Measurements from ENCODE around the gene TFAP2E. TPM values are rescaled to one million over a fixed set of nuclear protein-coding genes. Genes with fewer than 3 reads are reported as not detected.

TFAP2E gene
- total RNA-seq, 2 donors from 2014 or later, result 4.7 TPM; not detected in 1

DNA sequence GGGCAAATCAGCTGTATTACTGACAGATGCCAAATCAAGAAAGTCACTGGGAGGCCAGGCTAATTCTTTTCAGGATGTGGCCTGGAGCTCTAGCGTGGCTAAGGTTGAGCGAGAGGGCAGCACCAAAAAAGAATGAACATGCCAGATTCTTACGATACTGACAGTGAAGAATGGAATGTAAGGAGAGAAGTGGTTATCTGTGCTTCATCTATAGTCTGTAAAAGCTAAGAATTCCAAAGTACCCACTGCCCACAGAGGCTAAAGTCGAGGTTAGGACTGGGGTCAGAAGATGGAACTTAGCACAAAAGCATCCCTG, 32.7 kb downstream of the TFAP2E start:
- ATAC-seq (ENCODE audit: insufficient number of reproducible peaks, low FRiP score, low read depth) (no peak), DNase-seq (ENCODE audit: low spot score) (no peak)
- Histone ChIP-seq H3K27ac (no peak overlapping the region), H3K9me3 (no peaks in the 10 kb centered on the region), H3K4me3 (no peak overlapping the region), H3K36me3 (peaks cover 54% of the 10 kb centered on the region), H3K4me1 (ENCODE audit: control insufficient read depth in 1 of 2, low read depth in 2 of 2) (no peaks in the 10 kb centered on the region), H3K27me3 (replicated peaks; ENCODE audit: insufficient read depth) (no peaks in the 10 kb centered on the region)
- TF ChIP-seq, protein P1, sequence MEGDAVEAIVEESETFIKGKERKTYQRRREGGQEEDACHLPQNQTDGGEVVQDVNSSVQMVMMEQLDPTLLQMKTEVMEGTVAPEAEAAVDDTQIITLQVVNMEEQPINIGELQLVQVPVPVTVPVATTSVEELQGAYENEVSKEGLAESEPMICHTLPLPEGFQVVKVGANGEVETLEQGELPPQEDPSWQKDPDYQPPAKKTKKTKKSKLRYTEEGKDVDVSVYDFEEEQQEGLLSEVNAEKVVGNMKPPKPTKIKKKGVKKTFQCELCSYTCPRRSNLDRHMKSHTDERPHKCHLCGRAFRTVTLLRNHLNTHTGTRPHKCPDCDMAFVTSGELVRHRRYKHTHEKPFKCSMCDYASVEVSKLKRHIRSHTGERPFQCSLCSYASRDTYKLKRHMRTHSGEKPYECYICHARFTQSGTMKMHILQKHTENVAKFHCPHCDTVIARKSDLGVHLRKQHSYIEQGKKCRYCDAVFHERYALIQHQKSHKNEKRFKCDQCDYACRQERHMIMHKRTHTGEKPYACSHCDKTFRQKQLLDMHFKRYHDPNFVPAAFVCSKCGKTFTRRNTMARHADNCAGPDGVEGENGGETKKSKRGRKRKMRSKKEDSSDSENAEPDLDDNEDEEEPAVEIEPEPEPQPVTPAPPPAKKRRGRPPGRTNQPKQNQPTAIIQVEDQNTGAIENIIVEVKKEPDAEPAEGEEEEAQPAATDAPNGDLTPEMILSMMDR (IDR thresholded peaks at IDR 0.05), result no peak

DNA sequence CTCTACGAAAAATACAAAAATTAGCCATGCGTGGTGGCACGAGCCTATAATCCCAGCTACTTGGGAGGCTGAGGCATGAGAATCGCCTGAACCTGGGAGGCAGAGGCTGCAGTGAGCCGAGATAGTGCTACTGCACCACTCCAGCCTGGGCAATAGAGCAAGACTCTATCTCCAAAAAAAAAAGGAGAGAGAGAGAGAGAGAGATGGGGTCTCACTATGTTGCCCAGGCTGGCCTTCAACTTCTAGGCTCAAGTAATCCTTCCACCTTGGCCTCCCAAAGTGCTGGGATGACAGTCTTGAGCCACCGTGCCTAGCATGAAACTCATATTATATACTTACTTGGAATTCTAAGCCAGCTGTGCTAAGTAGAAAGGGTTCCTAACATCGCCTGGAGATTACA, 38.5 kb downstream of the TFAP2E start:
- Histone ChIP-seq H3K36me3 (peaks cover 19% of the 10 kb centered on the region), H3K9me3 (no peaks in the 10 kb centered on the region), H3K27ac (no peak overlapping the region), H3K4me3 (no peak overlapping the region), H3K27me3 (replicated peaks; ENCODE audit: insufficient read depth) (no peaks in the 10 kb centered on the region), H3K4me1 (ENCODE audit: control insufficient read depth in 1 of 2, low read depth in 2 of 2) (no peaks in the 10 kb centered on the region)
- no peak for ATAC-seq (ENCODE audit: insufficient number of reproducible peaks, low FRiP score, low read depth)
- TF ChIP-seq, protein P1 (IDR thresholded peaks at IDR 0.05), result no peak
- DNase-seq (ENCODE audit: low spot score), result no peak

DNA sequence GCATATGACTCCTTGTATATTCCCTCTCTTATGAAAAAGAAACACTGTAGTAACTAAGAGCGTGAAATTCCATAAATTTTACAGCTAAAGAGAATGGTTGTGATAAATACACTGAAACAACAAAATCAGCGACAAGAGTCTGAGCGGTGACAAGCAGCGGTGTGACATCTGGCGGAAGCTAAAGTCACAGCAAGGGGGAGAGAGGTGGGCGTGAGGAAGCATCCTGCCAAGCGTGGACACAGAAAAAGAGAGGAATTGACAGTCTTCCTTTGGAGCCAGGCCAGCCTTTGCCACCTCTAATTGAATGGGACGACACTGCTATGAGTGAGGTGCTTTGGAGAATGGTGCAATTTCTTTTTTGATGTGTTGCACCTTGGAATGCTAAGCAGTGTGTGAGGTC, 42.3 kb downstream of the TFAP2E start:
- TF ChIP-seq, protein P1 (IDR thresholded peaks at IDR 0.05), result no peak
- no peaks in the 10 kb centered on the region for H3K4me1 ChIP-seq (ENCODE audit: control insufficient read depth in 1 of 2, low read depth in 2 of 2)
- no peak overlapping the region for H3K4me3 ChIP-seq
- no peaks in the 10 kb centered on the region for H3K36me3 ChIP-seq
- DNase-seq (ENCODE audit: low spot score), result no peak
- H3K9me3 ChIP-seq, result no peaks in the 10 kb centered on the region
- H3K27me3 ChIP-seq (replicated peaks; ENCODE audit: insufficient read depth), result no peaks in the 10 kb centered on the region
- no peak for ATAC-seq (ENCODE audit: insufficient number of reproducible peaks, low FRiP score, low read depth)
- H3K27ac ChIP-seq, result no peak overlapping the region

DNA sequence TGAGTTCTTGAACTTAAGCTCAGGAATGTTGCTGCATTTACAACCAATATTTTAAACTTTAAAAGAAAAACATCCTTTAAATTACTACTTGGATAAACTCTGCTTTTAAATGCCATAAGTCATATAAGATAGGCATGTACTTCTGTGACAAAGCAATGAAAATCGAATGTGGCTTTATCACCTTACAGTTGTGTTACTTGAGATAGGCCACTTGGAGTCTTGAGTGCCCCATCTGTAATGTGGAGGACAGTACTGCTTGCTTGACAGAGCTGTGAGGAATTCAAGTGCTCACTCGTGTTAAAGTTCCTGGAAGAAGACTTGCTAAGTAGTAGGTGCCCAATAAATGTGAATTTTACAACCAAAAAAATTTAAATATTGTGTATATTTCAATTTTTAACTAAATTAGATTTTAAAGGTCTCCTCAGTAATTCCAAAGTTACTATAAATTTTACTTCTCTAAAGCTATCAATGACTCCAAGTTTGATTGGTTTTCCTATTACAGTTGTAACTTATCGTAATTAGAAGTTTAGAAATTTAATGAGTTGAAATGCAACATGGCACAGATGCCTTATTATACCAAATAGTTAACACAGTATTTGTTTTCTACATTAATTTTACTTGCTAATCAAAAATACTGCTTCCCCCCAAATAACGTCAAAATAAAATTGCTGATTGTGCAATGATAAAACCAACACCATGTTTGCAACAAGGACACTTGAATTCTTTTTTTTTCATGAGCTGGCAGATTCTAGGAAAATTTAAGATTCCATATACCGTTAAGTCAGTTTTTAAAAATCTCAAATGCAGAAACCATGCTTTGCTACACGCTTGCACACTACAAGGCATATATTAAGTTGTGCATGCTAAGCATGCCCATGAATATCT, 46.4 kb downstream of the TFAP2E start:
- no peaks in the 10 kb centered on the region for H3K4me1 ChIP-seq (ENCODE audit: control insufficient read depth in 1 of 2, low read depth in 2 of 2)
- TF ChIP-seq, protein P1 (IDR thresholded peaks at IDR 0.05), result no peak
- no peaks in the 10 kb centered on the region for H3K27me3 ChIP-seq (replicated peaks; ENCODE audit: insufficient read depth)
- peaks cover 3% of the 10 kb centered on the region for H3K36me3 ChIP-seq
- ATAC-seq (ENCODE audit: insufficient number of reproducible peaks, low FRiP score, low read depth) (no peak), DNase-seq (ENCODE audit: low spot score) (no peak)
- H3K4me3 ChIP-seq, result no peak overlapping the region
- no peak overlapping the region for H3K27ac ChIP-seq
- no peaks in the 10 kb centered on the region for H3K9me3 ChIP-seq

DNA sequence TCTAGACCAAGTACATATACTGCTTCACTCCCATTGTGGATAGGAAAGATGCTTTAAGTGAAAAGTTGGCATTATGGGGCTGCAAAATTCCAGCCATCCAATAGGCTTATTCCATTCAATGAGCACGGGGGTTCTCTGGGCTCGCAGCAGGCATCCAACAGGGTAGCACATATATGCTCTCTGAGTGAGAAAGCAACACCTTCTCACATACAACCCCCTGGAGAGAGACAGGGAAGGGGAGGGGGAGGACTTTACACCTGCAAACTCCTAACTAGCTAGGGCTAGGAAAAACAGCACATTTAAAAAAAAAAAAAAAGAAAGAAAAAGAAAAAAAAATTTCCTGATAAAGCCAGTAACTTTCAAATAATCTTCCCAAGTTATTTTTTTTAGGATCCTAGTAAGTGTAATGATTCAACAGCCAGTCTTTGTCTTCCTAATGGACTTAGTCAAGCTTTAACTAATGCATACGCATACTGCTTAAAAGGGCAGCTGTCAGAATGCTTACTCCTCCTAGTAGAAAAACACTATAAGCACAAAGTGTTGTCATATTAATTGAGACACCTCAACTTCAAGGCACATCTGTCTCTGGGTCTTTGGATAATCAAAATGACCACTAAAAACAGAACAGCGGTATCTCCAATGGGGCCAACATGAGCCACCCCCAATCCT, 49.5 kb downstream of the TFAP2E start:
- Histone ChIP-seq H3K36me3 (peaks cover 3% of the 10 kb centered on the region), H3K27me3 (replicated peaks; ENCODE audit: insufficient read depth) (no peaks in the 10 kb centered on the region), H3K9me3 (no peaks in the 10 kb centered on the region), H3K4me1 (ENCODE audit: control insufficient read depth in 1 of 2, low read depth in 2 of 2) (no peaks in the 10 kb centered on the region), H3K4me3 (no peak overlapping the region), H3K27ac (no peak overlapping the region)
- ATAC-seq (ENCODE audit: insufficient number of reproducible peaks, low FRiP score, low read depth), result no peak
- DNase-seq (ENCODE audit: low spot score), result no peak
- TF ChIP-seq, protein P1 (IDR thresholded peaks at IDR 0.05), result no peak
